ENCODE results near the gene RHBDD3. TPM values are rescaled to one million over a fixed set of nuclear protein-coding genes. Genes with fewer than 3 reads are reported as not detected.

The RHBDD3 gene
- total RNA-seq, 4 donors from 2014 or later, result 8.9 to 24.1 (median 20.5) TPM

- 84 to 86% methylated on average over 16 to 17 of the region's 17 CpGs for WGBS, 2 donors
These were observed 34.1 kb upstream of the RHBDD3 start for GRCh38 chr22:29301716-29302401.

GRCh38 chr22:29300807-29301601 is 33.2 kb upstream of the RHBDD3 start:
- TF ChIP-seq POLR2A (IDR thresholded peaks at IDR 0.05) (no peak), CTCF (IDR thresholded peaks at IDR 0.05) (no peak)
- intact Hi-C loops (cut with DNase I; ENCODE audit: low total_unique reads), result no loop called here
- DNase-seq (ENCODE audit: low spot score in 2 of 2), result peak in 1 of 2 donors; percentile 75
- no peak overlapping the region for H3K4me3 ChIP-seq (ENCODE audit: low read depth, poor library complexity, severe bottlenecking)
- whole genome bisulfite sequencing, 2 donors, result 67 to 72% methylated on average over 10 of the region's 10 CpGs

More at GRCh38 chr22:29301716-29302401, 34.1 kb upstream of the RHBDD3 start:
- DNase-seq (ENCODE audit: low spot score in 2 of 2), result peak in 1 of 2 donors; percentile 85
- TF ChIP-seq POLR2A (IDR thresholded peaks at IDR 0.05) (no peak), CTCF (IDR thresholded peaks at IDR 0.05) (no peak)
- intact Hi-C loops (cut with DNase I; ENCODE audit: low total_unique reads), result no loop called here
- no peak overlapping the region for H3K4me3 ChIP-seq (ENCODE audit: low read depth, poor library complexity, severe bottlenecking)

GRCh38 chr22:29300467-29300806 is 32.7 kb upstream of the RHBDD3 start:
- TF ChIP-seq CTCF (IDR thresholded peaks at IDR 0.05) (no peak), POLR2A (IDR thresholded peaks at IDR 0.05) (no peak)
- 62 to 66% methylated on average over 4 of the region's 4 CpGs for WGBS, 2 donors
- DNase-seq (ENCODE audit: low spot score in 2 of 2), result peak in 1 of 2 donors; percentile 67
- intact Hi-C loops (cut with DNase I; ENCODE audit: low total_unique reads), result no loop called here
- no peak overlapping the region for H3K4me3 ChIP-seq (ENCODE audit: low read depth, poor library complexity, severe bottlenecking)

GRCh38 chr22:29299136-29299900 is 31.5 kb upstream of the RHBDD3 start:
- WGBS, 2 donors, result 85 to 91% methylated on average over 19 of the region's 19 CpGs
- TF ChIP-seq CTCF (IDR thresholded peaks at IDR 0.05) (no peak), POLR2A (IDR thresholded peaks at IDR 0.05) (no peak)
- H3K4me3 ChIP-seq (ENCODE audit: low read depth, poor library complexity, severe bottlenecking), result no peak overlapping the region
- peak in 1 of 2 donors; percentile 81 for DNase-seq (ENCODE audit: low spot score in 2 of 2)
- intact Hi-C loops (cut with DNase I; ENCODE audit: low total_unique reads), result no loop called here

GRCh38 chr22:29298641-29299040 is 30.9 kb upstream of the RHBDD3 start:
- intact Hi-C loops (cut with DNase I; ENCODE audit: low total_unique reads), result no loop called here

More at GRCh38 chr22:29298641-29299040, 30.9 kb upstream of the RHBDD3 start:
- no peak for TF ChIP-seq POLR2A (IDR thresholded peaks at IDR 0.05)
- TF ChIP-seq CTCF (IDR thresholded peaks at IDR 0.05), result no peak
- peak in 1 of 2 donors; percentile 75 for DNase-seq (ENCODE audit: low spot score in 2 of 2)
- 72 to 73% methylated on average over 8 of the region's 8 CpGs for WGBS, 2 donors
- H3K4me3 ChIP-seq (ENCODE audit: low read depth, poor library complexity, severe bottlenecking), result no peak overlapping the region
